ENCODE data around the gene CREBBP.
"Not testable (repeated sequence)": the region's sequence is repeated elsewhere in the genome, so short reads cannot be mapped to it uniquely, and the experiment has no call there.

Gene CREBBP

GRCh38 chr16:3730161-3731125 lies 150.1 kb downstream of the CREBBP start:
- DNase-seq = no peak

- DNase-seq = no peak
Observed at GRCh38 chr16:3729161-3730112, 151.1 kb downstream of the CREBBP start.

GRCh38 chr16:3728424-3729160 lies 151.9 kb downstream of the CREBBP start:
- DNase-seq = no peak

DNA sequence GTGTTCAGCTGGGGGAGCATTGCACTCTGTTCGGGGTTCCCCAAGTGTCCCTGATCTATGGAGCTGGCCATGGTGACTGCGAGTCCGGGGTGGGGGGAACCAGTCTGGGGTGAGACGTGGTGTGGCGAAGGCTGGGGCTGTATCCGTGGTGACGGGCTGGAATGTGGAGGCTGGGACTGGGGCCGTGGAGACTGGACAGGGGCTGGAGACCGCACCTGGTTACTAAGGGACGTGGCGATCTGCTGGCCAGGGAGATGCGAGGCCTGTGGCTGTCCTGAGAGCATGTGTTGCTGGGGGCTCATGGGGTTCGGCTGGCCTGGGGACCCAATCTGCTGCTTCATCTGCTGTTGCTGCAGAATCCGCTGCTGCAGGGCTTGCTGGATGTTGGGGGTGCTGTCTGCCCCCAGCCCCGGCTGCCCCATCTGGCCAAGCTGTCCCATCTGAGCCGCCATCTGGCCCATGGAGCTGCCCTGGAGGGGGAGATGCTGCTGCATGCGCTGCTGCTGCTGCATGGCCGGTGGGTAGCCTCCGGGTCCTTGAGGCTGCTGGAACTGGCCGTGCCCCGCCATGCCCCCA lies 152.6 kb downstream of the CREBBP start:
- DNase-seq = no peak

DNA sequence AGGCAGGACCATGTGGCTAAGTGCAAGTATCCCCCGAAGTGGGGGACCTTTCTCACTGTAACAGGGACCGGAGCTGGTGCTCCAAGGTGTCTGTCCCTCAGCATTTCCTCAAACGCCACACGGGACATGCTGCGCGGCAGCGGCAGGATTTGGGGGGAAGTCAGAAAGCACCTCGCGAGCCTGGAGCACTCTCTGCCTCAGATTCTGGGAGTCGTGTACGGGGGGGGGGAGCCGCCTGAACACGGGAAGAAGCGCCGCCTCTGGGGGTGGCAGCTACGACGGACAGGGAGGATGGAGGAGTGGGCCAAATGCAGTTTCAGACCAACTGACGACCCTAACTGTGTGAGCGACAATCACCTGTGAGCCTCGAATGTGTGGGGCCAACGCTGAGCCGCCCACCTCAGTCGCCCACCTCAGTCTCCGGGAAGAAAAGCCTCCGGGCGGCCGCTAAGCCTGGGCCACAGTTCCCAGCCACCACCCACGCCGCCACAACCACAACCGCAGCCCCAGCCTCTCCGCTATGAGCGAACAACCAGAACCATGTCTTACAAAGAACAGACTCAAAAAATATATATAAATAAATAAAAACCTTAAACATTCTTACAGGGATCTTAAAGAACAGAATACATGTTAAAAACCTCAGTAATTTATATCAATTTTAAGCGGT lies 154.4 kb downstream of the CREBBP start:
- DNase-seq = no peak

GRCh38 chr16:3725276-3725675 lies 155.2 kb downstream of the CREBBP start:
- DNase-seq = no peak

GRCh38 chr16:3722508-3722907 lies 158.0 kb downstream of the CREBBP start:
- DNase-seq = no peak

DNA sequence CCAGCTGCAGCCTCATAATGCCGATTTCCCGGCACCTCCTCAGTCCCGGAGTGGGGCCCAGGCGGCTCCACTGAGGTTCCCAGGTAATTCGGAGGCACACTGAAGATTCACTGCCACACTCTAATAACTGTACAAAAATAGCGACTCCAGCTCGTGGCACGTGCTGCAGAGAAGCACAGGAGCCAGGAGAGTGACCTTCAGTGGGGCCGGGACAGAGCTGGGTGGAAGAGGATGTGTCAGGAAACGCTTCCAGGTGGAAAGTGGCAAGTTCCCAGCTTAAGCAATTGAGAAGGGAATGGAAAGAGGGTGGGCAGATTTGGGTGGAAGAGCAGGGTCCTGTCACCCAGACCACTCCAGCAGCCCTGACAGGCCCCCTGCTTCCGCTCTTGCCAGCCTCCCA lies 160.1 kb downstream of the CREBBP start:
- no peak for DNase-seq

- no peak for DNase-seq
Observed at GRCh38 chr16:3718628-3719027, 161.9 kb downstream of the CREBBP start.

GRCh38 chr16:3718019-3718391 lies 162.5 kb downstream of the CREBBP start:
- no peak for DNase-seq

- peak; percentile 94 for DNase-seq
Observed at GRCh38 chr16:3717235-3718018, 163.1 kb downstream of the CREBBP start, which contains the start of gene TRAP1. Gene TRAP1, minus strand, starts transcription at chr16:3717524. Its CDS starts 16 bp downstream, at chr16:3717508.

- peak; percentile 23 for DNase-seq
Observed at GRCh38 chr16:3716831-3717234, 163.7 kb downstream of the CREBBP start.

DNA sequence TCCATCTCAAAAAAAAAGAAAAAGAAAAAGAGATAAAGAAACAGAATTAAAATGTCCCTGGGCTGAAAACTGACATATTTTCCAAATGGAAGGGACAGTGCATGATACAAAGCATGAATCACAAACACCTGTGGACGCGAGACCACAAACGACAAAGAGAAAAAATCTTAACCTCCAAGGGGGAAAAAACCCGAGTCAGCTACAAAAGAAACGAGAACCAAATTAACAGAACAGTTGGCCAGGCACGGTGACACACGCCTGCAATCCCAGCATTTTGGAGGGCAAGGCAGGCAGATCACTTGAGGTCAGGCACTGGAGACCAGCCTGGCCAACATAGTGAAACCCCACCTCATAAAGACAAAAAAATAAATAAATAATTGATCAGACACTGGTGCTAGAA lies 165.1 kb downstream of the CREBBP start:
- no peak for DNase-seq

- not testable (repeated sequence) for DNase-seq
Observed at GRCh38 chr16:3714378-3714777, 166.1 kb downstream of the CREBBP start.

DNA sequence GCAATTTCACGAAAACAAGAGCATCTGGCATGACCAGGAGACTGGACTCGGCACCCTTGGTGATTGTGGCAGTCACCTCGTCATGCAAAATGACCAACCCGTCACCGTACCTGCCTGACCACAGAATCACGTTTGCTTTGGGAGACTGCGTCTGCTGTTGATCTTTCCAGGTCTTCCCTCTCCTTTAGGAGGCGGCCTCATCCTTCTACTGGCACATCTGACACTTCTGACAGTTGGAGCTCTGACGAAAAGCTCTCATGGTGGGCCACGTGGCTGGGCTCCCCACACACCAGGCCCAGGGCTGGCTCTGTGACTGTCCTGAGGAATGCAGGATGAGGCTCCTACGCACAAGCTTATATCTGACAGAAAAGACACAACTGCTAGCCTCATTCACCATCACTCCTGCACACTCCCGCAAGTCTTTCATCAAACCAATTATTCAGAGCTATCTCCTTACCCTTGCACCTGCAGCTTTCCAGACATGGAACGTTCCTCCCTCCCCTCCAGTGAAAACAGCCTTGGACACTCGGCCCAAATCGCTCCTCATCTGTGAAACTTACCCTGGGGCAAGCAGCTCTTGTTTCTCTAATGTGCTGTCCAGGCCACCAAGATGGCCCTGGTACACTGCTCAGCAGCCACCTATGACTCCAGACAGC lies 166.8 kb downstream of the CREBBP start:
- DNase-seq = no peak

- no peak for DNase-seq
Observed at GRCh38 chr16:3712861-3713372, 167.6 kb downstream of the CREBBP start.

DNA sequence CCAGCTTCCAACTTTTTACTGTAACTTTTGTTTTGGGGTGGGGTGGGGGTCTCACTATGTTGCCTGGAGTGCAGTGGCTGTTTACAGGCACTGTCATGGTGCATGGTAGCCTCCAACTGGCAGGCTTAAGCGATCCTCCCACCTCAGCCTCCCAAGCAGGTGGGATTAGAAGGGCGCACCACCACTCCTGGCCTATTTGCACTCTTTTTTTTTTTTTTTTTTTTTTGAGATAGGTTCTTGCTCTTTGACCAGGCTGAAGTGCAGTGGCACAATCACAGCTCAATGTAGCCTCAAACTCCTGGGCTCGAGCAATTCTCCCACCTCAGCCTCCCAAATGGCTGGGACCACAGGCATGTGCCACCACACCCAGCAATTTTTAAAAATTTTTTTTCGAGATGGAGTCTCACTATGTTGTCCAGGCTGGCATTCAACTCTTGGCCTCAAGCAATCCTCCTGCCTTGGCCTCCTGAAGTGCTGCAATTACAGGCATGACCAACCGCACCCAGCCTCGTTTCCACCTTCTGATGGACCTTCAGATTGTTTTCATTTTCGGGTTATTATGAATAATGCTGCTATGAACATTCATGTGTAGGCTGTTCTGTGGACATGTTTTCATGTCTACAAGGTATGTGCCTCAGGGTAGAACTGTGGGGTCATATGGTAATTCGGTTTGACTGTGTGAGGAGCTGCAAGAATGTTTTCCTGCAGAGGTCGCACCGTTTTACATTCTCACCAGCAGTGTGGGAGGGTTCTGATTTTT lies 174.1 kb downstream of the CREBBP start:
- DNase-seq = no peak

- DNase-seq = no peak
Observed at GRCh38 chr16:3702082-3702481, 178.4 kb downstream of the CREBBP start.

DNA sequence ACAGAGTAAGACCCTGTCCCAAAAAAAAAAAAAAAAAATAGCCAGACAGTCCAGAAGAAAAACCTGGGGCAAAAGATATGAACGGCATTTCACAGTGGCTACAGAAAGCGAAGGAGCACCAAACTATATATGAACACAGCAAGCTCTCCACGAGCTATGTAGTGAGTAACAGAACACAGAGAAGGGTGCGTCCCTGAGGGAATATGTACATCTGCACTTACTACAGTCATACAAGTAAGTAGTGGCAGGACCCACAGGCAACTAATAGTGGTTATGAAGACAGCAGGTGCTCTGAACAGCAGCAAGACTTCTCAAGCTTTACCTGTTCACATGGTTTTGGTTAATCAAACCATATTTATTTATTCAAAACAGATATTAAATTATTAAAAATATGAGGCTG lies 179.0 kb downstream of the CREBBP start:
- no peak for DNase-seq
